NCI-H524 treated with DMSO at 0.1 percent for 48 hours (cell line): ENCODE data around the gene BBC3.
"Not testable (repeated sequence)": the region's sequence is repeated elsewhere in the genome, so short reads cannot be mapped to it uniquely, and the experiment has no call there.

Experiments used
- DNase-seq: peaks from one replicate; lab custom pipeline; 2025; lab: John Stamatoyannopoulos, UW

The BBC3 gene, protein sequence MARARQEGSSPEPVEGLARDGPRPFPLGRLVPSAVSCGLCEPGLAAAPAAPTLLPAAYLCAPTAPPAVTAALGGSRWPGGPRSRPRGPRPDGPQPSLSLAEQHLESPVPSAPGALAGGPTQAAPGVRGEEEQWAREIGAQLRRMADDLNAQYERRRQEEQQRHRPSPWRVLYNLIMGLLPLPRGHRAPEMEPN

DNA sequence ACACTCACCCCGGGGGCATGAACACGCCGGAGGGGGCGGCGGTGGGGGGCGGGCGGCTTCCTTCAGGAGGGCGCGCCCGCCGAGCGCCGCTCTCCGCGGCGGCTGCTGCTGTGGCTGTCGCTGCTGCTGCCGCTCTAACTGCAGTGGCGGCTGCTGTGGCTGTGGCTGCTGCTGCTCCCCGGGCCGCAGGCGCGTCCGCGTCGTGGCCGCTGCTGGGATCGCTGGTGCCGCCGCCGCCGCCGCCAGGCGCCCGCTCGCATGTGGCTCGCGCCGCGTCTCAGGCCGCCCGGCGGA lies at the start of gene BBC3:
TSS of gene BBC3 (minus strand) at position 279 of the 294 bp plus-strand sequence. CDS start 2,768 bp downstream, outside the sequence.
- no peak for DNase-seq

DNA sequence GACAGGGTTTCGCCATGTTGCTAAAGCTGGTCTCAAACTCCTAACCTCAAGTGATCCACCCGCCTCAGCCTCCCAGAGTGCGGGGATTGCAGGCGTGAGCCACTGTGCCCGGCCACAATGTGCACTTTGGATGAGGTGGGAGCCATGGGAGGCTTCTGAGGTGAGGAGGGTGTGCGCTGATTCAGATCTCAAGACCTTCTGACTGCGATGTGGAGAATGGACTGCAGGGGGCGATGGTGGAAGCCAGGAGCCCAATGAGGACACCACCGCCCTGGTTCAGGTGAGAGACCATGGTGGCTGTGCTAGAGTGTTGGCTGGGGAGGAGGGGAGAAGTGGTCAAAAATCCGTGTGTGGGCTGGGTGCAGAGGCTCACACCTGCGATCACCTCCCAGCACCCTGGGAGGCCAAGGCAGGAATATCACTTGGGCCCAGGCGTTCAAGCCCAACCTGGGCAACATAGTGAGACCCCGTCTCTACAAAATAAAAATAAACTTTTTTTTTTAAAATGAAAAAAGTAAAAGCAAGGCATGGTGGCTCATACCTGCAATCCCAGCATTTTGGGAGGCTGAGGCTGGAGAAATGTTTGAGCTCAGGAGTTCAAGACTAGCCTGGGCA lies 49.3 kb upstream of the BBC3 start:
- no peak for DNase-seq

DNA sequence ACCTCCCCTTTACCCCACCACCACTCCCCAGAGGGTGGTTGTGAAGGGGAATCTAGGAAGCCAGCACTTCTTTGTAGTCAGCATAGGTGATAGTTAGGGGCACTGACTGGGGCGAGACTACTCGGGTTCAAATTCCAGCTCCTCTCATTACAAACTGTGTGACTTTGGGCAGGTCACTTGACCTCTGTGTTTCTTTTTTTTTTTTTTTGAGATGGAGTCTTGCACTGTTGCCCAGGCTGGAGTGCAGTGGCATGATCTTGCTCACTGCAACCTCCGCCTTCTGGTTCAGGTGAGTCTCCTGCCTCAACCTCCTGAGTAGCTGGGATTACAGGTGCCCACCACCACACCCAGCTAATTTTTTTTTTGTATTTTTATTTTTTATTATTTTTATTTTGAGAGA lies 45.5 kb upstream of the BBC3 start:
- DNase-seq, result not testable (repeated sequence)

DNA sequence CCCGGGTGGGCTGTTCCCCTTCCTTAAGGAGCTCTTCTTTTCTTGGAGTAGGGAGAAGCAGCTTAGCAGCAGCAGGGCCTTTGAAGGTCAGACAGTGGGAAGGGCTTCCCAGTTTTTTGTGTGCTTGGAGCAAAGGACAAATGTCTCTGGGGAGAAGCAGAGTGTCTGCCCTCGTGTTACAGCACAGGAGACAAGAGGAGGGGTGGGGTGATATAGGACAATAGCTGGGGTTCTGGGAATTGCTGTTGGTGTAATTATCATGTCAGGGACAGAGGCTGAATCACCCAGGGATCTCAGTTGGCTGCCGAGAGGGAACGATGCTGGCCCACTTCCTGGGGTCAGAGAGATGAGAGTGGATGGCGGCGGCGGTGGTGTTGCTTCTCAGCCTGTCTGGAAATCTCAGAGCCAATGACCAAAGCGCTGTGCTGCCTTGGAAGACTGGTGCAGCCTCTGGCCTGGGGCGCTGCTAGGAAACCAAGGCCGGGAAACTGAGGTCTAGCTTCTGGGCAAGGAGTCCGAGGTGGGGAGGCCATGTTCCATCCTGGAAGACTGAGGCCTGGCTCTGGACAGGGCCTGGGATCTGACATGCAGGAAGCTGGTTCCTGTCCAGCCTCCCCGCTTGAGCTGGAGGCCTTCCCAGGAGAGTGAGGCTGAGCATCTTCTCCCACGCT lies 44.9 kb upstream of the BBC3 start:
- DNase-seq, result no peak

DNA sequence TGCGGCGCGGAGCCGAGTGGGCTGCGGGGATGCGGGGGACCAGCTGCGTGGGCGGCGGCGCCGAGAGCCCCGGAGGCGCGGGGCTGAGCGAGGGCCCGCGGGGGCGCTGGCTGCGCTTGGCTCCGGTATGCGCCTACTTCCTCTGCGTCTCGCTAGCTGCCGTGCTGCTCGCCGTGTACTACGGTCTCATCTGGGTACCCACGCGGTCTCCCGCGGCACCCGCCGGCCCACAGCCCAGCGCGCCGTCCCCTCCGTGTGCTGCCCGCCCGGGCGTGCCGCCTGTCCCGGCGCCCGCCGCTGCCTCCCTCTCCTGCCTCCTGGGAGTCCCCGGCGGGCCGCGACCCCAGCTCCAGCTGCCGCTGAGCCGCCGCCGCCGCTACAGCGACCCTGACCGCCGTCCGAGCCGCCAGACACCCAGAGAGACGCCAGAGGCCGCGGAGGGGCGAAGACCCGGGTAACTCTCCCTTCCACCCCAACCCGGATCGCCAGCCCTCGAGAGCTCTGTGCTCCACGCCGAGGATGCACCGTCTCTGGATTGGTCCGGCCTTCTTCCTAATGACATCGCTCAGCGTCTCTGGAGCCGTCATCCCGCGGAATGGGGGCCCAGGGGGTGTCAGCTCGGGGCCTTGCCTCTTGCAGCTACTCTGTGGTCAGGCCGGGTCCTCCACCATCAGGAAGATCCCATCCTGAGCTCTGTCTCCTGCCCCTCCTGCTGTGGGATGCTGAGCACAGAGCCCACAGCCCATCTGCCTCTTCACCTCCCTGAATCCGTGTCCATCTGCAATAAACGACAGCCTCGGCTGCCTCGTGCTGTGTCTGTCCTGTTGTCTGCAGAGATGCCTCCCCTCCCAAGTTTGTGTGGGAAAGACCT lies 44.1 kb upstream of the BBC3 start:
- peak; percentile 24 for DNase-seq

DNA sequence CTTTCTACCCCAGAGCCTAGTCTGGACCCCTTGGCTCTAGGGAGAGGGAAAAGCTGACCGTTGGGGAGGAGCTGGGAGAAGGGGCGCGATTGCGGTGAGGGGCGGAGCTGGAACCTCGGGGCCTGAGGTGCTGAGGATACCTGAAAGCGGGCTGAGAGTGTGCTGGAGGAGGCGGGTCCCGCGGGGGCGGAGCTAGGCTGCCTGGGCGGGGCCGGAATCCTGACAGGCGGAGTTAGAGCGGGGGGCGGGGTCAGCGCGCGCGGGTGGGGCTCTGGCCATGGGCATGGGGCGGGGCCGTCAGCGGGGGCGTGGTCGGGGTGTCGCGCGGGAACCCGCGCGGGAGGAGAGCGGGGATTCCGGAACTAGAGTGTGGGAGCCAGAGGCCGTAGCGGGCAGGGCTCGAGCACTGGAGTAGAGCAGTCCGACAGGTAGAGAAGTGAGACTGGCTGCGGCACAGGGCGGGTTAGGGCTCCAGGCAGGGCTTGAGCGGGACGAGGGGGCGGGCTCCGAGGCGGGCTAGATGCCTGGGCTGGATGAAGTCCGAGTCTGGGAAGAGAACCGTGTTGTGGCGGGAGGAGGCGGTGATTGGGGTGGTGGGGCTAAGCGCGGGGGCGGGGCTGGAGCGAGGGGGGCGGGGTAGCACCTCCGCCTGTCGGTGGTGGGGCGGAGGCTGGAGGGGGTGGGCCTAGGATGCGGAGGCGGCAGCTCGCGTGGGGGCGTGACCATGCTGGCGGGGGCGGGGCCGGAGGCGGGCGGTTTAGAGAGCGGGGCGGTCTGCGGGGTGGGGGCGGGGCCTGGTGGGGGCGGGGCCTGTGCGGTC lies 43.3 kb upstream of the BBC3 start, which contains the start of gene INAFM1:
TSS of gene INAFM1 (plus strand) at position 815 of the 820 bp plus-strand sequence. CDS start 35 bp downstream, outside the sequence.
- peak; percentile 39 for DNase-seq

DNA sequence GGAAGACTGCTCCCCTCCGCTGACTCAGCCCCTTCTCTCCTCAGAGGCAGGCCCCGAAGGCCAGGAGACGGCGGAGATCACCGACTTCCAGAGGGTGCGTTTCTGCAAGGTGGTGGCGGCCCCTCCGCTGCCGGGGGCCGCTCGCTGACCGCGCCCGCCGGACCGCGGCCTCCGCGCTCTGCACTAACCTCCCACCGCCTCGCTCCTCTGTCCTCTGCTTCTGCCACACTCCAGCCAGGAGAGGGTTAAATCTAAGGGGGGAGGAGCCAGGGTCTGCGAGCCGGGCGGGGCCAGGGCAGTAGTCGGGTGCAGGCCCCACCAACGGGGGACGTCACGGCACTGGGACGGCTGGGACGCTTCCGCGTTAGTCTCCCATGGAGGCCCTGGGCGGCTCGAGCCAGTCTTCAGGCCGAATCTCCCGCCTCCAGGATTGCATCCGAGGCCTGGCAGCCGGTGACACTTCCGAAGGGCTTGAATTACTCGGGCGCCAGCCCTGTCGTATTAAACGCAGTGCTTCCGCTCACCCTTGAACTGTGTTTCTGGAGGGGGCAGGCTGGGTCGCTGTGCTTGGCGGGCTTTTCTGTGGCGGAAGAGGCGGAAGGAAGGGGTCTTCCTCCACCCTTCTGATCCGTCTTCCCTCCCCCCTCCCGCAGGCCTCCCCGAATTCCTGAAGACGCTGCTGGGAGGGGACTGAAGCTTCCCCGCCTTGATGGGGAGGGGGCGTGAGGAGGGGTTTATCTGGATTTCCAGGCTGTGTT lies 42.5 kb upstream of the BBC3 start:
- peak; percentile 29 for DNase-seq

DNA sequence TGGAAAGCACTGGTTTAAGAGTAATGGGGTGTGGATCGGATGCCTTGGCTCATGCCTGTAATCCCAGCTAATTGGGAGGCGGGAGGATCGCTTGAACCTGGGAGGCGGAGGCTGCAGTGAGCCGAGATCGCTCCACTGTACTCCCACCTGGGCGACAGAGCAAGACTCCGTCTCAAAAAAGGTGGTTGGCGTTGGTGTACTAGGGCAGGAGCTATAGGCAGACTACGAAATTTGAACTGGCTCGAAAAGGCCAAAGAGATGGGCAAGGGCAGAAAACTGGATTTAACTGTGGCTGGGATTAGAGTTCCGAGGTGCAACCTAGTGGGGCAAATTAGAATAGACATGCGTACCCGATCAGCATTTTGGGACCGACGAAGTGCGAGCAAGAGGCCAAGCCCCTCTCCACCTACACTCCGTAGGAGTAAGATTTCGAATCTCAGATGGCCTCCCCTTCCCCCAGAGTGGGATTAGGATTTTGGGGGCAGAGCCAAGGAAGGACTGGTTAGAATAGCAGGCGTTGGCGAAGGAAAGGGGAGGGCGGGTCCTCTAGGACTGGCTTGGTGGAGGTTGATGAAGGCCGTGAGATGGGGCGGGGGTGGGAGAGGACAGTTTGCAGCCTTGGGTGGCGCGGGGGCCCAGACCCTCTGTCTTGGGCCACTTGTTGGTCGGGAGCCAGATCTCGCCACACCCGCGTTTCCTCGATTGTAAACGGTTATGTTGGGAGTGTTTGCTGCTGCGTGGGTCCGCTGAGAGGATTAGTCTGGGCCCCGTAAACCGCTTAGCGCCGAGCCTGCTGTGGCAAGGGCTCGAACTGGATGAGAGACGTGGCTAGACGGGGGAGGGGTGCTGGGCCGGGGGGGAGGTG lies 41.7 kb upstream of the BBC3 start:
- DNase-seq, result no peak

DNA sequence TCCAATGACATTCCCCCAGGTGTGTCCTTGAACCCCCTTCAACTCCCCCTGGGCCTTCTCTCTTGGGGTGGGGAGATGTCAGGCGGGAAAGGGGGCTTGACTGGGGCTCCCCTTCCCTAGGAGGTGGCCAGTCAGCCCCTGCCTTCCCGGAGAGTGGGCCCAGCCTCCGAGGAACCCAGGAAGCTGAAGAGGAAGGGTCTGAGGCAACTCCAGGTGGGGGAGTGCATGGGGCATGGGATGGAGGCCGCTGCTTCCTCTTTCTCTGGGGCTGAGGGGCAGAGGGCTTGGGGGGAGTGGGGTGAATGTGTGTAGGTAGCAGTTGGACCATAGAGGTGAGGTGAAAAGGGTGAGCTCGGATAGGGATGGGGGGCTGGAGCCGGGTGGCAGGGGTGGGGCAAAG lies 41.0 kb upstream of the BBC3 start:
- no peak for DNase-seq

DNA sequence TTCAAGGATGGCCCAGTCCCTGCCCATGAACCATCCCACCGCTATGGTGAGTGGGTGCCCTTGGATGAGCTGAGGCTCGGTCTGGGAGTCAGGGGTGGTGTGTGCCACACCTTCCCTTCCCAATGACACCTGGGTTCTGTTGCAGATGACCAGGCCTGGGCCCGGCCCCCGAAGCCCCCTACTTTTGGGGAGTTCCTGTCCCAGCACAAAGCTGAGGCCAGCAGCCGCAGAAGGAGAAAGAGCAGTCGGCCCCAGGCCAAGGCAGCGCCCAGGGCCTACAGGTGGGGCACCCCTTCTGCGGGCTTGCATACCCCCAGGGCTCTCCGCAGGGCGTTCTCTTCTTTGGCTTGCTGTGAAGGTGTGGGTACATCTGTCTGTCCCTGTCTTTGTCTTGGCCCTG lies 39.4 kb upstream of the BBC3 start:
- no peak for DNase-seq

DNA sequence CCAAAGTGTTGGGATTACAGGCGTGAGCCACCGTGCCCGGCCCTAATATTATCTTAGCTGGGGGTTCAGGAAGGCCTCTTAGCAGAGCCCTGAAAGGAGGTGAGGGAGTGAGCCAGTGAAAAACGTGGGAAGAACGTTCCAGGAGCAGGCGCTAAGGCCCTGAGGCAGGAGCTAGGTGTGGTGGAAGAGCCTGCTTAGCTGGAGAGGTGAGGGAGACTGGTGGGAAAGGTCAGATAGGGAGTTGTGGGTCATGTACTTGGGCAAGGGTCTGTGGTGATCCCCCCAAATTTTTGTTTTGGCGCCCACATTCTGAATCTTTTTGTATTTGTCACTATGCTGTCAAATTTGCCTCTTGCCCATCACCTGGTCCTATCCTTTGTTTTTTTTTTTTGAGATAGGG lies 38.6 kb upstream of the BBC3 start:
- no peak for DNase-seq

DNA sequence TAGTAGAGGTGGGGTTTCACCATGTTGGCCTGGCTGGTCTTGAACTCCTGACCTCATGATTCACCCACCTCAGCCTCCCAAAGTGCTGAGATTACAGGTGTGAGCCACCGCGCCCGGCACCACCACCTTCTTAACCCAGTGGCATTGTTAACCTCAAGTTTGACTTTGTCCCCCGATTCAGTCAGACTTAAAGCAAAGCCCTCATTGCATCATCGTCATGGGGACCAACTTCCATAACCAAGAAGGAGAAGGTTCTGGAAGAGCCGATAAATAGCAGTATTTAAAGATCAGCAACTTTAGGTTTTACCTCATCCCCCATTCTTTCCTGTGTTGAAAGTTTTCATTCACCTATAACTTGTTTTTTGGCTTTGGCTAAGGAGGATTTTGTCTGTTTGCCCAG lies 37.0 kb upstream of the BBC3 start:
- DNase-seq, result no peak

DNA sequence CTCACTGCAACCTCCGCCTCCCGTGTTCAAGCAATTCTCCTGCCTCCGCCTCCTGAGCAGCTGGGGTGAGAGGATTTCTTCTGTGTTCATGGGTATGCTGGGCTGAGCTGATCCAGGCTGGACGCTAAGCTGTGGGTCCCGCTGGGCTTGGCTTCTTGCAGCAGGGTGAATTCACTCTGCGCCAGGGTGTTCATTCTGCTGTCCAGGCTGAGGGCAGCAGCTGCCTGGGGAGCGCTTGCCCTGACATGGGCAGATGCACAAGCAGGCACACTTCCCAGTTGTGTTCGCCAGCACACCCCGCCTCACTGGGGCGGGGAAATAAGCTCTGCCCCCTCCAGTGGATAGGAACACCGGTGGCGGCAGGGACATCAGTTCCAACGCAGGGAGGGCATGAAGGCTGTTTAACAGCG lies 36.4 kb upstream of the BBC3 start:
- DNase-seq, result no peak

DNA sequence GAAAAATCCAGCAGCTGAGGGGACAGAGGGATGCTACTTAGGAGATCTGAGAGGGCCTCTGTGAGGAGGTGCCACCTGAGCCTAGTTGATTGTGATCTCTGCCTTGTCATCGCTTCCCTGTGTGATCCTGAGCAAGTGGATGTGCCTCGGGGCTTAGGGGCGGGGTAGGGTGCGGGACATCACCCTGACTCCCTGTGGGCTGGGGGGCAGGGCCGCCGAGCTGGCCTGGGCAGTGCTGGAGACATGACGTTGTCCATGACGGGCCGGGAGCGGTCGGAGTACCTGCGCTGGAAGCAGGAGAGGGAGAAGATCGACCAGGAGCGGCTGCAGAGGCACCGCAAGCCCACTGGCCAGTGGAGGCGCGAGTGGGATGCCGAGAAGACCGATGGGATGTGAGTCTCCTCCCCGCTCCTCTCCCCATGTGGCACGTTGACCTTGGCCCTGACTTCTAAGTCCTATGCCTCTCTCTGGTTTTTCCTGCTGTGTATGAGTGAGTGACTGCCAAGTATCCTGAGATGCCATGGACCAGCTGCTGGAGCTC lies 35.5 kb upstream of the BBC3 start:
- DNase-seq, result no peak

DNA sequence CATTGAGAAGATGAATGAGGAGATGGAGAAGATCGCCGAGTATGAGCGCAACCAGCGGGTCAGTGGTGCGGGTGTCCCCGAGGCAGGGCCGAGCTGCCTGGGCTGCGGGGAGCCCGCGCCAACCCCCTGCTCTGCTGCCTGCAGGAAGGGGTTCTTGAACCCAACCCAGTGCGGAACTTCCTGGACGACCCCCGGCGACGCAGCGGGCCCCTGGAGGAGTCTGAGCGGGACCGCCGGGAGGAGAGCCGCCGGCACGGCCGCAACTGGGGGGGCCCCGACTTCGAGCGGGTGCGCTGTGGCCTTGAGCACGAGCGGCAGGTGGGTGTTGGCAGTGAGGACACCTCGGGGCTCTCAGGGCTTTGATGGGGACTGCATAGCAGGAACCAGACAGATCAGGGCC lies 33.6 kb upstream of the BBC3 start:
- no peak for DNase-seq

DNA sequence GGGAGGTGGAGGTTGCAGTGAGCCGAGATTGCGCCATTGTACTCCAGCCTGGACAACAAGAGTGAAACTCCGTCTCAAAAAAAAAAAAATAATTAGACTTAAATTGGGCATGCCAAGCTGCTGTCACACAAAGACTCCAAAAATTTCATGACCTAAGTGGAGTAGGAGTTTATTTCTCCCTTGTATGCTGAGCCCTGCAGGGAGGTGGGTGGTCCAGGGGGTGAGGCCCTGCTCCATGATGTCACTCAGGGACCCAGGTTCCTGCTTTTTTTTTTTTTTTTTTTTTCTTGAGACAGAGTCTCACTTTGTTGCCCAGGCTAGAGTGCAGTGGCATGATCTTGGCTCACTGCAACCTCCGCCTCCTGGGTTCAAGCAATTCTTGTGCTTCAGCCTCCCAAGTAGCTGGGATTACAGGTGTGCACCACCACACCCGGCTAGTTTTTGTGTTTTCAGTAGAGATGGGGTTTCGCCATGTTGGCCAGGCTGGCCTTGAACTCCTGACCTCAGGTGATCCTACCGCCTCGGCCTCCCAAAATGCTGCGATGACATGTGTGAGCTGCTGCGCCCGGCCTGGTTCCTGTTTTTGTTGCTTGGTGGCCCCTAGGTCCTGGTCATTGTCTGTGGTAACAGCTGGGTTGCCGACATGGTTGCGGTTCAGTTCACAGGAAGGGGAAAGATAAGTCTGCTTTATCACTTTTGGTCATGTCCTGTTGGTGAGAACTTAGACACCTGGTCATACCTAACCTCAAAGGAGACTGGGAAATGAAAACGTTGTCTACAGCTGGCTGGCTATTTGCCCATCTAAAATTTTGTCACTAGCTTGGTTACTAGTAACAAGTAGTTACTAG lies 31.2 kb upstream of the BBC3 start:
- not testable (repeated sequence) for DNase-seq

DNA sequence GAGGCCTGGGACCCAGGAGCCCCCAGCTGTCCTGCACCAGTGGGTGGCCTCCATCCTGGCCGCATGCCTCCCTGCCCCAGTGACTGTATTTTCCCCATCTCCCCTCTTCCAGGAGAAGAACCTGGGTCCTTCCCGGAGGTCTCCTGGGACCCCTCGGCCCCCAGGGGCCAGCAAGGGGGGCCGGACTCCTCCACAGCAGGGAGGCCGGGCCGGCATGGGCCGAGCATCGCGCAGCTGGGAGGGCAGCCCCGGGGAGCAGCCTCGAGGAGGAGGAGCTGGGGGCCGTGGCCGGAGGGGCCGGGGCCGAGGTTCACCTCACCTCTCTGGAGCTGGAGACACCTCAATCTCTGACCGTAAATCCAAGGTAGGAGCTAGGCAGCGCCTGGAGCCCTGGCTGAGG lies 29.5 kb upstream of the BBC3 start:
- no peak for DNase-seq

DNA sequence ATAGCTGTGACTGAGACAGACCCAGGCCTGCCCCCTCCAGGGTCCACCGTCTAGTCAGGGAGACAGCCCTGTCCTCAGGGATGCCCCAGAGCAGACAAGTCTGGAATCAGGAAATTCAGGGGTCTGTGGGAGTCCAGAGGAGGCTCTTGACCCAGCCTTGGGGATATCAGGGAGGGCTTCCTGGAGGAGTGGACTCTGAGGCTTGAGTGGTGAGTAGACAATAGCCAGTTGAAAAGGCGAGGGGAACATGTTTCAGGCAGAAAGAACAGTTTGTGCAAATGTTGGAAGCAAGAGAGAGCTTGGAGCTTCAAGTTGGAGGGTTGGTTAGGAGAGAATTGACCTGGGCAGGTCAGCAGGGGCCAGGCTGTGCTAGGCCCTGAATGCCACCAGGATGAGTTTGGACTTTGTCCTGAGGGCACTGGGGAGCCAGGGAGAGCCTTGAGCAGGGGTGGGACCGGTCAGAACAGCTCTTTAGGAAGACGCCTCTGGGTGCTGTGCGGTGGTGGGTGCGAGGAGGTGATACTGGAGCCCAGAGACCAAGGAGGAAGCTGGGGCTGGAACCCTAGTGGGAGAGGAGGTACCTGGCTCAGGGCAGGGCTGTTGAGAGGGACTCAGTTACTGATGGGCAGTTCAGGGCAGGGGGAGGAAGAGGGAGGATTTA lies 28.0 kb upstream of the BBC3 start:
- DNase-seq, result no peak
